ENCODE results near the gene GAREM2.

Gene GAREM2

GRCh38 chr2:26136451-26136850, 36.4 kb upstream of the GAREM2 start:
- Histone ChIP-seq H3K36me3 (peaks cover 22% of the 10 kb centered on the region), H3K9me3 (ENCODE audit: severe bottlenecking) (no peaks in the 10 kb centered on the region)

GRCh38 chr2:26139269-26140183, 33.4 kb upstream of the GAREM2 start:
- TF ChIP-seq CTCF (IDR thresholded peaks at IDR 0.05; ENCODE audit: low read depth, low read length) = no peak
- no peak overlapping the region for H3K27ac ChIP-seq
- H3K36me3 ChIP-seq = peaks cover 14% of the 10 kb centered on the region
- no peak for DNase-seq
- no peaks in the 10 kb centered on the region for H3K9me3 ChIP-seq (ENCODE audit: severe bottlenecking)
- no peaks in the 10 kb centered on the region for H3K27me3 ChIP-seq (ENCODE audit: insufficient read depth, low read depth, severe bottlenecking)
- H3K4me3 ChIP-seq (ENCODE audit: low read depth, low read length) = no peak overlapping the region

More at GRCh38 chr2:26136451-26136850, 36.4 kb upstream of the GAREM2 start:
- H3K27ac ChIP-seq = no peak overlapping the region
- DNase-seq = no peak
- no peaks in the 10 kb centered on the region for H3K27me3 ChIP-seq (ENCODE audit: insufficient read depth, low read depth, severe bottlenecking)
- H3K4me3 ChIP-seq (ENCODE audit: low read depth, low read length) = no peak overlapping the region
- TF ChIP-seq CTCF (IDR thresholded peaks at IDR 0.05; ENCODE audit: low read depth, low read length) = no peak

- H3K4me3 ChIP-seq (ENCODE audit: low read depth, low read length) = no peak overlapping the region
- DNase-seq = no peak
- TF ChIP-seq CTCF (IDR thresholded peaks at IDR 0.05; ENCODE audit: low read depth, low read length) = no peak
- H3K27ac ChIP-seq = no peak overlapping the region
- peaks cover 4% of the 10 kb centered on the region for H3K36me3 ChIP-seq
- H3K9me3 ChIP-seq (ENCODE audit: severe bottlenecking) = no peaks in the 10 kb centered on the region
- H3K27me3 ChIP-seq (ENCODE audit: insufficient read depth, low read depth, severe bottlenecking) = no peaks in the 10 kb centered on the region
Observed at GRCh38 chr2:26141145-26141769, 31.6 kb upstream of the GAREM2 start.

- Histone ChIP-seq H3K9me3 (ENCODE audit: severe bottlenecking) (no peaks in the 10 kb centered on the region), H3K27ac (no peak overlapping the region), H3K4me3 (ENCODE audit: low read depth, low read length) (no peak overlapping the region), H3K27me3 (ENCODE audit: insufficient read depth, low read depth, severe bottlenecking) (no peaks in the 10 kb centered on the region), H3K36me3 (no peaks in the 10 kb centered on the region)
- TF ChIP-seq CTCF (IDR thresholded peaks at IDR 0.05; ENCODE audit: low read depth, low read length) = no peak
- DNase-seq = no peak
Observed at GRCh38 chr2:26144031-26144430, 28.9 kb upstream of the GAREM2 start.

DNA sequence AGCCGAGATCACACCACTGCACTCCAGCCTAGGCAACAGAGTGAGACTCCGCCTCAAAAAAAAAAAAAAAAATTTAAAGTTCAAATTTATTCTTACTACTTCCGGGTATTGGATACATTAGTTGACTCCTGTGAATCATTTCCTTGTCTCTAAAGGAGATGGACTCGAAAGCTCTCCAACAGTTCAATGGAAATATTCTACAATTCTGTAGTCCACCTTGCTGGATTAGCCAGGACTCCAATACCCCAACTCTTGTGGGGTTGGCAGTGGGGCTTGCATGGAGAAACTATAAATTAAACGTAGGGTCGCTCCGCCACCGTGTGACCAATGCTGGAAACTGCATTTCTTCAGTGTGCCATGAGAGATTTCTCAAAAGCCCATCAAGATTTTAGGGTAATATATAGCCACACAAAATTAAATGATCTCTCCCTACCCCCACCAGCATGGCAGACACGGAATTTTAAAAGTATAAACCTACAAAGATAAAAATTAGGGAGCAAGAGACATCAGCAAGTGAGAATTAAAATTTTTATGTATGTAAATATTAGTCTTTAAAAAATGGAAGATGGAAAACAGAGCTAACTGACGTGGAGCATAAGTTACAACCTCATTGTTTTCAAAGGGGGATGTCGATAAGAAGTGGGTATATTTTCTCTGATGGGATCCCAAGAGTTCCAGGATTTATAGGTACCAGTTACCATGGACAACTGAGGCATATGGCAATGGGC, 27.8 kb upstream of the GAREM2 start:
- no peaks in the 10 kb centered on the region for H3K9me3 ChIP-seq (ENCODE audit: severe bottlenecking)
- peak; percentile 75 for TF ChIP-seq CTCF (IDR thresholded peaks at IDR 0.05; ENCODE audit: low read depth, low read length)
- DNase-seq = peak; percentile 80
- no peak overlapping the region for H3K4me3 ChIP-seq (ENCODE audit: low read depth, low read length)
- no peak overlapping the region for H3K27ac ChIP-seq
- H3K36me3 ChIP-seq = no peaks in the 10 kb centered on the region
- H3K27me3 ChIP-seq (ENCODE audit: insufficient read depth, low read depth, severe bottlenecking) = no peaks in the 10 kb centered on the region

Measured in WERI-Rb-1 (cell line).